HTR-8/SVneo (cell line): ENCODE data around the gene PPP1R1B.

ENCODE experiments used
- DNase-seq: peaks from one replicate; pipeline ENCODE4 v3.0.0; 2011; ENCODE audit warnings: low spot score, mixed read lengths; ENCODE audit not compliant: insufficient read length
- FAIRE-seq: peaks from 2 replicates; lab custom pipeline; 2011; peaks lifted over from hg19 to GRCh38; lab: Jason Lieb, UNC

Gene PPP1R1B

DNA sequence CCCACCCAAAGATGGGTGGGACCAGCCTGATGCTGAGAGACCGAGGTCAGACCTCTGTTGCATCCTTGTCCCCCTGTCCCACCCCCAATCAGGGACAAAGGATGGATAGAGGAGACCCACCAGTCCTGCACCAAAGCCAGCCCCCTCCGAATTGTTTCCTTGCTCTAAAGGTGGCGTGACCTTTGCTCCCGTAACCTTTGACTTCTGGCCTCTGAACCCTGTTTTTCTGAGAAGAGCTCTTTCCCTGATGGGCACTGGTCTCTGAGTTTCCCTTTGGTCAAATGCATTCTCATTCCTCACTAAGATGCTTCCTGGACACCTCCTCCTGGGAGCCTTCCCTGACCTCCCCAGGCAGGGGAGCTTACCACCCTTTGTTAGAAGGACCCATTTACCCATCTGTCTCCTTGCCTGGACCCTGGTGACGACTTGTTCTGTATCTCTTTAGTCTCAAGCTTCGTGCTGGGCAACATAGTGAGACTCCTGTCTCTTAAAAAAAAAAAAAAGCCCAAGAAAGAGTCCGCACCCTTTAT is 13.8 kb upstream of the PPP1R1B start:
- no peak for DNase-seq
- FAIRE-seq = no peak

DNA sequence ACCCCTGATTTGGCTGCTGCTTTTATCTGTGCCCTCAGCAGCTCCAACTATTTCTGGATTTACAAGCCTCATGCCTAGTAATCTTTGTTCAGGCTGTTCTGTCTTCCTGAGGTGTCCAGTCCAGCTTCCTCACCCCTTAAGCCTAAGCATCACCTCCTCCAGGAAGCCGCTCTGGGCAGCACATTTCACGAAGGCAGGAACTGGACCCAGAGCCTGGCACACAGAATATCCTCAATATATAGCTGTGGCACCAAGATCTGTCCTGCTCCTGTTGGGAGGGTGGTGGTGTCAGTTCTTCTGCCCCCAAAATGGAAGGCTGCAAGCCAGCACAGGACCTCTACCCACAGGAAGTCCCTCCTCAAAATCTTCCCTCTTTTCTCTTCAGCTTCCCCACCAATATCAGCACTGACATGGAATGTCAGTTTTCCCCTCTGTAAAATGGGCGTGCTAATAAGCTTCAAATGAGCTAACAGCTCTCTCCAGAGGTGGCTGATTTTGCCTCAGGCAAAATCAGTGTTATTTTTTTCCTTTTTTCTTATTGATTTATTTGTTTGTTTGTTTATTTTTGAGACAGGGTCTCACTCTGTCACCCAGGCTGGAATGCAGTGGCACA is 12.1 kb upstream of the PPP1R1B start:
- no peak for DNase-seq
- no peak for FAIRE-seq

DNA sequence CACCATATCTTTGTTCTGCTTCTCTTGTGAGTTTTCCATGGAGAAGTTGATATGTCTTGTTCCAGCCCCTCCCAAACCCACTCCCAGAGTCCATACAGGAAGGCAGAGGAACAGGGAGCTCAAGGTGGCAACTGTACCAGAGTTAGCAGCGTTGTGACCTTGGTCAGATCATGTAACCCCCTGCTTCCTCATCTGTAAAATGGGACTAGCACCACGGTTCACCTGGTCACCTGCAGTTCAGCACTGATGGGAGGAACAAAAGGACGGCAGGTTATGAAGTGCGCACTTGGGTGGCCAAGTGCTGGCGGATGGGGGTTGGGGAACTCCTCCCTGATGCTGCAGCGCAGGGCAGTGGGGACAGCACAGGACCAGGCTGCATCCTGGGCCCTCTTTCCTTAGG is 11.3 kb upstream of the PPP1R1B start:
- DNase-seq (no peak), FAIRE-seq (no peak)

GRCh38 chr17:39617100-39617445 is 9.7 kb upstream of the PPP1R1B start:
- no peak for FAIRE-seq
- no peak for DNase-seq

- FAIRE-seq (peak; percentile 84), DNase-seq (peak; percentile 79)
Measured at GRCh38 chr17:39617446-39618245, 9.1 kb upstream of the PPP1R1B start.

GRCh38 chr17:39618246-39618913 is 8.4 kb upstream of the PPP1R1B start:
- DNase-seq (peak; percentile 53), FAIRE-seq (no peak)

GRCh38 chr17:39618956-39619785 is 7.6 kb upstream of the PPP1R1B start:
- FAIRE-seq = no peak
- DNase-seq = no peak

GRCh38 chr17:39619786-39620101 is 7.0 kb upstream of the PPP1R1B start:
- FAIRE-seq (no peak), DNase-seq (no peak)

DNA sequence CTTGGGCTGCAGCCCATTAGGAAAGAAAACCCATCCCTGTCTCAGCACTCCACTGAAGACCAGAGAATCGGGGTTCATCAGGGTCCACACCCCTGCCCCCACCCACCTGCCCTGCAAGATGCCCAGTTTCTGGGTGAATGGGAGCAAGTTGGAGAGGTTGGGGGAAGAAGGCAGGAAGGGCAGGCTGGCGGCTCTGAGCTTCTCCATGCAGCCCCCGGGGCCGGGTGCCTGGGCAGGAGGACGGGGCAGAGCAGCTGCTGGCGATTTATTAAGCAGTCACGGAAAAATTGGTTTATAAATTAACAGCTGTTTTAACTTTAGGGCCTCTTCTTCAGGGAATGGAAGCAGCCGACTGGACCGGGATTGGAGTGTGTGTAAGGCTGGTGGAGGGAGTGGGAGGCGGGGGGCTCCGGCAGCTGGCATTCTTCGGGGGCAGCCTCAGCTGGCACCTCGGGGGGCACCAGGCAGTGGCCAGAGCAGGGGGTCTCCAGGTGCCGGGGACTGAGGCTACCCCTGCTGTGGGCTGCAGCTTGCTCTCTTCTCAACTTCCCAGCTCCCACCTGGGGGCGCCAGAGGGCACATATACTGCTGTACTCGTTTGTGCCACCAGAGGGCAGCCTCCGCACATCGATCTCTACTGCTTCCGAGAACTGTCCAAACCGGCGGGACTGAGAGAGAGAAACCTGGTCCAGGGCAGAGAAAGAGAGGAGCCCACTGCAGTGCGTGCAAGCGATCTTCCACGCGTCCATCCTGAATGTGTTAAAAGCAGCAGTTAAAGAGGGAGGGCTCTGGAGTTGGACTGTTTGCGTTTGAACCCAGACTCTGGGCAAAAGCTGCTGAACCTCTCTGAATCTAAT is 5.0 kb upstream of the PPP1R1B start:
- peak; percentile 91 for DNase-seq
- peak; percentile 97 for FAIRE-seq

- FAIRE-seq (no peak), DNase-seq (no peak)
Measured at GRCh38 chr17:39622380-39623006, 4.3 kb upstream of the PPP1R1B start.

DNA sequence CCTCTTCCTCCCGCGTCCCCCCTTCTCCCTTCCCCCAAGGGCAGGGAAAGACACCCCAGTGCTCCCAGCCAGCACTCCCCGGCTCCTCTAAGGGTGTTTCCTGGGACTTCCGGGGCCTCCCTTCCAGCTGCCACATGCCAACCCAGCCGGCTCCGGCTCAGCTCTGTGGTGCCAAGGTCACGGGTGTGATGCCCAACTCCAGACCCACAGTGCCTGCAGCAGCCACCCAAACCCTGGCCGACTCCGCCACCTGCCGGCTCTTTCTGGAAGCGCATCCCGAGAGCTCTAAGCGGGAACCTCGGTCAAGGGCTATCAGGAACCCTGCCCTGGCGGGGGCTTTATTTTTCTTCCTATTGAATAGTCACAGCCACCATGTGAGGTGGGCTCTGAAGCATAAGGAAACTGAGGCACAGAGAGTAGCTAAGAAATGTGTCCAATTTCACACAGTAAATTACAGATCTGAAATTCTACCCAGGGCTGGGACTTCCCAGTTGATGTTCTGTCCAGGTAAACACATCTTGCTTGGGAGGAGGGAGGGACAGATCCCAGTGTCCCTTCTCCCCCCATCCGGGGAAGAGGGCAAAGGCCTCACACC is 3.3 kb upstream of the PPP1R1B start:
- FAIRE-seq = peak; percentile 80
- peak; percentile 88 for DNase-seq

DNA sequence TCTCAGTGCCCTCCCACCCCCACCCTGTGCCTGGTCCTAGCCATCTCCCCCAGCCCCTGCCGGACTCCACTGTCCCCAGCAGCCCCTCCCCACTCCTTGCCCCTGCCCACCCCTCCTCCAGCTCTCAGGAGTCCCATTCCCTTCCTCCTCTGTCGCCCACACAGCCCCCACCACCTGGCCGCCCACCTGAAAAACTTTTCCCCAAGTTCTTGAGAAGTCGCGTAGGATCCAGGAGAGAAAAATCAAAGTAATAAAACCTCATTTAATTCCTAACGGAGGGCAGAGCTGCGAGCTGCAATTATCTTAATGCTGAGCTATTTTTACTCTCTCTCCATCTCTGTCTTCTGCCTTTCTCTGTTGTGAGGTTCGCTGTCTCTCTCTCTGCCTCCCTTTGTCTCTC is 2.4 kb upstream of the PPP1R1B start:
- no peak for FAIRE-seq

DNA sequence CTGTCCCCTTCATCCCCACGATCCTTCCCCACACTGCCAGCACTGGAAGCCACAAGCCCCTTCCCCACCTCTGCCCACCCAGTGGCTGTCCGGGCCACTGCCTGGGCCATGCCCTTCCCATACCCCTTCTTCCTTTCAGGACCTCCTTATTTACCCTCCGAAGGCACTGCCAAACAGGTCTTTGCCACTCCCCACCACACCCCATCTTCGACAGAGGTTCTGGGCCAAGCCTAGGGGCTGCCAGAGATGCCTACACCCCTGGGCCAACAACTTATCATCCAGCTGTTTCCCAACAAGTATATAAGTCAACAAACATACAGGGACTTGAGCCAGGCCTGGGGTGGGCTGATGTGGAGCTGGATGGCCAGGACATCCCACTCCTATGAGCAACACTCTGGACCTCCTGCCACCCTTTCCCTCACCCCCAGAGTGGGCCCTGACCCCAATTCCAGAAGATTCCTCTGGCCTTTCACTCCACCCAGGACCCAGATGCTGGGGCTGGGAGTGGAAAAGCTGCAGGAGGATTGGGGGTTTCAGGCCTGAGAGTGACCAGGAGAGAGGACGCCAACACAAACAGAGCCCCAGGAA is 1.5 kb upstream of the PPP1R1B start:
- DNase-seq (no peak), FAIRE-seq (no peak)

More for the DNA sequence above, 2.4 kb upstream of the PPP1R1B start:
- DNase-seq = no peak

DNA sequence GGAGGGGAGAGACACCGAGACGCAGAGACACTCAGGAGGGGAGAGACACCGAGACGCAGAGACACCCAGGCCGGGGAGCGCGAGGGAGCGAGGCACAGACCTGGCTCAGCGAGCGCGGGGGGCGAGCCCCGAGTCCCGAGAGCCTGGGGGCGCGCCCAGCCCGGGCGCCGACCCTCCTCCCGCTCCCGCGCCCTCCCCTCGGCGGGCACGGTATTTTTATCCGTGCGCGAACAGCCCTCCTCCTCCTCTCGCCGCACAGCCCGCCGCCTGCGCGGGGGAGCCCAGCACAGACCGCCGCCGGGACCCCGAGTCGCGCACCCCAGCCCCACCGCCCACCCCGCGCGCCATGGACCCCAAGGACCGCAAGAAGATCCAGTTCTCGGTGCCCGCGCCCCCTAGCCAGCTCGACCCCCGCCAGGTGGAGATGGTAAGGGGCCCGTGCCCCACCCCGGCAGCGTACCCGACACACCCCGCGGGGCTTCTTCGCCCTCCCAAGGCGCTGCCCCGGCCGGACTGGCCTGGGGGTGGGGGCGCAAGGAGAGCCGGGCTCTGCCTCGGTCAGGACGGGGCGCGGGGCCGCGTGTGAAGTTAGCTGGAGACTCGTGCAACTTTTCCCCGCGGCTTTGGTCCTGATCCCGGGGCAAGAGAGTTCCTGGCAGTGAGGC is 427 bp downstream of the PPP1R1B start:
- no peak for FAIRE-seq
- no peak for DNase-seq

- no peak for DNase-seq
- FAIRE-seq = no peak
Measured at GRCh38 chr17:39627712-39628516, 1.2 kb downstream of the PPP1R1B start.

DNA sequence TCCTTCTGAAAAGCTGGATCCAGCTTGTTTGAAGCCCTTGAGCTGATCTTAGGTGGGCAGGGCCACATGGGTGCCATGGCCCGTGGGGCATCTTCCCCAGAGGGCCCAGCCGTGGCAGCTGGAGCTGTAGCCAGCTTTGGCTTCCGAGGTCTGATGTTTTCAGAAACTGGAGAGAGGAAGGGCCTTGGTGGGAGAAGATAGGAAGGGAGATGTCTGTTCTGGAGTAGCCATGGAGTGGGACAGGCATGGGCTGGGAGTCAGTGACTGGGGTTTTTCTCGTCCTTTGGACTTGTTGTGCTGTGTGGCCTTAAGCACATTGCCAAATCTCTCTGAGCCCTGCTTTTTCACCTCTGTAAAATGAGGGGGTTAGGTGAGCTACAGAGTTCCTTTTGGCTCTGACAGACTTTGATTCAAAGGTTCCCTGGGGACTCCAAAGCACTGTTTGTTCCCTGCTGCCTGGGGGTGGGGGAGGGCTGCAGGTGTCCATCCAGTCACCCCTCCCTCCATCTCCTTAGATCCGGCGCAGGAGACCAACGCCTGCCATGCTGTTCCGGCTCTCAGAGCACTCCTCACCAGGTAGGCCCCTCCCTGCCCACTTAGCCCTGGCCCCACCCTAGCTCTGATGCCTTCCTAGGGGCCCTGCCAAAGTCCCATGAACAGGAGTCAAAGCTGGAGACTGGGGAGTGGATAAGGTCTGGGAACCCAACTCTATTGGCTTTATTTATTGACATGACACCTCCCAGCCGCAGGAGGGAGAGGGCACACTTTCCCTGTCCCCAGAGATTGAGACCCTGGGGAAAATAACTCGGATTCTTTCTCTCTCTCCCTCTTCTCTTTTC is 2.1 kb downstream of the PPP1R1B start:
- FAIRE-seq = no peak

More for the DNA sequence above, 2.1 kb downstream of the PPP1R1B start:
- DNase-seq = no peak
